ENCODE measurements around the gene STAMBP. TPM values are rescaled to one million over a fixed set of nuclear protein-coding genes. Genes with fewer than 3 reads are reported as not detected.

Gene STAMBP
- polyA plus RNA-seq, 3 donors = 26.0 to 40.8 (median 40.7) TPM

- peaks cover 0 to 4% (median 2%) of the 10 kb centered on the region in 3 donors for H3K27me3 Mint-ChIP-seq (ENCODE audit: low read depth in 3 of 3)
- no peaks in the 10 kb centered on the region for H3K79me2 ChIP-seq (ENCODE audit: insufficient read depth, low read length)
- no peak within 1 kb of the TSS for H2AFZ ChIP-seq (ENCODE audit: insufficient read depth, low read depth, low read length, poor library complexity, severe bottlenecking)
- no peak within 1 kb of the TSS for H3K27ac Mint-ChIP-seq
- WGBS (ENCODE audit: insufficient coverage) = 100% methylated on average over 9 of the region's 15 CpGs
- H4K20me1 ChIP-seq (ENCODE audit: insufficient read depth, low read length) = no peaks in the 10 kb centered on the region
- H3K9me3 ChIP-seq (replicated peaks in 1 of 2; ENCODE audit: control insufficient read depth in 1 of 2, insufficient read depth in 1 of 2, low read length in 2 of 2) = no peaks in the 10 kb centered on the region
- H3K4me3 Mint-ChIP-seq = no peak within 1 kb of the TSS
- H3K27ac ChIP-seq (ENCODE audit: low read depth in 1 of 2, low read length in 2 of 2) = no peak within 1 kb of the TSS
- intact Hi-C loops (cut with micrococcal nuclease) = no loop called here
- no peaks in the 10 kb centered on the region for H3K27me3 ChIP-seq (ENCODE audit: control insufficient read depth in 2 of 2, insufficient read depth in 2 of 2, low read length in 2 of 2)
- no peak for TF ChIP-seq CTCF (IDR thresholded peaks at IDR 0.05)
- H3K4me1 ChIP-seq (ENCODE audit: control insufficient read depth in 1 of 2, insufficient read depth in 2 of 2, low read length in 2 of 2) = peaks cover 6 to 10% of the 10 kb centered on the region in 2 donors
- H3K9ac ChIP-seq (ENCODE audit: insufficient read depth, low read length, poor library complexity, severe bottlenecking) = no peak within 1 kb of the TSS
- no peaks in the 10 kb centered on the region for H3K36me3 Mint-ChIP-seq
- DNase-seq = no peak
- H3K36me3 ChIP-seq (replicated peaks in 1 of 2; ENCODE audit: control insufficient read depth in 1 of 2, insufficient read depth in 2 of 2, low read length in 2 of 2) = no peaks in the 10 kb centered on the region
- H3K9me3 Mint-ChIP-seq = peaks cover 0 to 1% (median 0%) of the 10 kb centered on the region in 7 donors
- no peak within 1 kb of the TSS for H3K4me3 ChIP-seq (replicated peaks in 1 of 3; ENCODE audit: low read depth in 2 of 3, low read length in 3 of 3)
- peaks cover 18% of the 10 kb centered on the region for H3K4me1 Mint-ChIP-seq
- H3K4me2 ChIP-seq (replicated peaks; ENCODE audit: extremely low read depth, low read length, poor library complexity, severe bottlenecking) = no peak within 1 kb of the TSS
Observed at GRCh38 chr2:73892631-73893329, 64.0 kb downstream of the STAMBP start, which contains the start of gene ACTG2. ACTG2 (plus strand) TSS chr2:73893008; CDS start chr2:73901312, 8,304 bp downstream.

GRCh38 chr2:73893764-73894474, 65.2 kb downstream of the STAMBP start:
- H3K9me3 Mint-ChIP-seq = no peaks in the 10 kb centered on the region
- no peaks in the 10 kb centered on the region for H3K79me2 ChIP-seq (ENCODE audit: insufficient read depth, low read length)
- H3K9ac ChIP-seq (ENCODE audit: insufficient read depth, low read length, poor library complexity, severe bottlenecking) = no peak overlapping the region

More at GRCh38 chr2:73893764-73894474, 65.2 kb downstream of the STAMBP start:
- TF ChIP-seq CTCF (IDR thresholded peaks at IDR 0.05) = no peak
- no peaks in the 10 kb centered on the region for H3K36me3 Mint-ChIP-seq
- WGBS (ENCODE audit: insufficient coverage) = 100% methylated on average over 6 of the region's 9 CpGs
- Histone ChIP-seq H4K20me1 (ENCODE audit: insufficient read depth, low read length) (no peaks in the 10 kb centered on the region), H3K27ac (ENCODE audit: low read depth in 1 of 2, low read length in 2 of 2) (no peak overlapping the region), H3K4me1 (ENCODE audit: control insufficient read depth in 1 of 2, insufficient read depth in 2 of 2, low read length in 2 of 2) (peaks cover 6 to 10% of the 10 kb centered on the region in 2 donors), H3K36me3 (replicated peaks in 1 of 2; ENCODE audit: control insufficient read depth in 1 of 2, insufficient read depth in 2 of 2, low read length in 2 of 2) (no peaks in the 10 kb centered on the region), H3K4me2 (replicated peaks; ENCODE audit: extremely low read depth, low read length, poor library complexity, severe bottlenecking) (no peak overlapping the region), H3K4me3 (replicated peaks in 1 of 3; ENCODE audit: low read depth in 2 of 3, low read length in 3 of 3) (no peak overlapping the region), H3K9me3 (replicated peaks in 1 of 2; ENCODE audit: control insufficient read depth in 1 of 2, insufficient read depth in 1 of 2, low read length in 2 of 2) (no peaks in the 10 kb centered on the region), H2AFZ (ENCODE audit: insufficient read depth, low read depth, low read length, poor library complexity, severe bottlenecking) (no peak overlapping the region), H3K27me3 (ENCODE audit: control insufficient read depth in 2 of 2, insufficient read depth in 2 of 2, low read length in 2 of 2) (no peaks in the 10 kb centered on the region)
- H3K4me3 Mint-ChIP-seq = no peak overlapping the region
- peaks cover 0 to 2% (median 2%) of the 10 kb centered on the region in 3 donors for H3K27me3 Mint-ChIP-seq (ENCODE audit: low read depth in 3 of 3)
- peaks cover 19% of the 10 kb centered on the region for H3K4me1 Mint-ChIP-seq
- H3K27ac Mint-ChIP-seq = no peak overlapping the region
- intact Hi-C loops (cut with micrococcal nuclease) = no loop called here
- DNase-seq = no peak
